Measurements from ENCODE around the gene PLXDC2.

Gene PLXDC2

DNA sequence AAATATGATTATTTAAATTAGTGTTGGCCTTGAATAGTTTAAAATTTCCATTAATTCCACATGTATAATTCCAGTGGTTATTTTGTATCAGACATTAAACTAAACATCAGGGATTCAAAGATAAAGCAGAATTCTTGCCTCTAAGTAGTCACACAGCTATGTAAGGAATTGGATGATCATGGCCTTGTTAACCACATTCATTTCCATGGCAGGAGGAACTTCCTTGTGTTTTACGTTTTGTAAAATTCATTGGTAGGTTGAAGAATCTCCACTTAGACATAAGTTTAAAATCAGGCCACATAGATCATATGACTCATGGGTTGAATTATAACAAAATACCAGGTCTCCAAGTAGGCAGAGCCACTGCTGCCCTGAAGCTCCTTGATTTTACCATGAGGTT is 289.7 kb downstream of the PLXDC2 start:
- Histone ChIP-seq H3K27me3 (ENCODE audit: insufficient read depth, low read length, poor library complexity) (no peaks in the 10 kb centered on the region), H2AK5ac (ENCODE audit: low read length) (no peak overlapping the region), H3K4me1 (ENCODE audit: control insufficient read depth, low read depth, low read length) (no peaks in the 10 kb centered on the region), H3K4ac (ENCODE audit: low read depth, low read length) (no peak overlapping the region), H3K27ac (ENCODE audit: low read depth, low read length) (no peak overlapping the region), H4K5ac (ENCODE audit: low read length) (no peak overlapping the region), H3K4me2 (ENCODE audit: low read length) (no peak overlapping the region), H2BK15ac (replicated peaks; ENCODE audit: low read depth) (no peak overlapping the region), H4K8ac (ENCODE audit: low read depth, low read length) (no peak overlapping the region), H3K36me3 (ENCODE audit: control insufficient read depth, insufficient read depth, low read length) (no peaks in the 10 kb centered on the region), H3K79me1 (ENCODE audit: low read length) (no peaks in the 10 kb centered on the region), H2BK5ac (ENCODE audit: low read length) (no peak overlapping the region), H2BK120ac (ENCODE audit: low read depth, low read length) (no peak overlapping the region), H3K56ac (ENCODE audit: low read length) (no peak overlapping the region), H3K79me2 (ENCODE audit: control insufficient read depth, insufficient read depth, low read length) (no peaks in the 10 kb centered on the region), H3K4me3 (ENCODE audit: low read length) (no peak overlapping the region), H3K18ac (ENCODE audit: low read length) (no peak overlapping the region), H3K9ac (ENCODE audit: low read length) (no peak overlapping the region), H3K23ac (ENCODE audit: low read length) (no peak overlapping the region)
- no CpG with 5 or more reads among the region's 1 CpG for WGBS (ENCODE audit: extremely low coverage, insufficient coverage, low lambda C conversion rate)
- DNase-seq: no peak

DNA sequence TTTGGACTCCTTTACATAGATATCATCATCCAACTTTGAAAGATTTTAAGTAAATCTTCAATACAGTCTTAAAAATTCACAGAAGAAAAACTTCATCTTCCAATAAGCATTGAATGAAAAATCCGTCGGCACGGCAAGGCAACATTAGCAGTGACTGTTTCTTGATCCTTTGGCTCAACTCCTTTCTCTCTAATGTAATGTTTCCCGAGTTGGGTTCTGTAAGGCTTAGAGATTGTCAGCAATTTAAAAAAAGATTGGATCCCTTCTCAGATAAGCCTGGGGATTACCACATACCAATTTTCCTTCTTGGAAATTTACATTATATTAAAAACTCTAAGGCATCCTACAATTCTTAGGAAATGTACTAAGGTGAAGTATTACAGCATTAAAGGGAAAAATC is 291.8 kb downstream of the PLXDC2 start:
- no peaks in the 10 kb centered on the region for H3K4me1 ChIP-seq (ENCODE audit: control insufficient read depth, low read depth, low read length)
- H3K18ac ChIP-seq (ENCODE audit: low read length): no peak overlapping the region
- H3K79me1 ChIP-seq (ENCODE audit: low read length): no peaks in the 10 kb centered on the region
- no peak overlapping the region for H3K4me3 ChIP-seq (ENCODE audit: low read length)
- H3K27ac ChIP-seq (ENCODE audit: low read depth, low read length): no peak overlapping the region
- no peak overlapping the region for H2AK5ac ChIP-seq (ENCODE audit: low read length)
- no peak overlapping the region for H2BK5ac ChIP-seq (ENCODE audit: low read length)
- no peak for DNase-seq
- no peak overlapping the region for H4K8ac ChIP-seq (ENCODE audit: low read depth, low read length)
- no peak overlapping the region for H2BK120ac ChIP-seq (ENCODE audit: low read depth, low read length)
- H2BK15ac ChIP-seq (replicated peaks; ENCODE audit: low read depth): no peak overlapping the region
- no peaks in the 10 kb centered on the region for H3K27me3 ChIP-seq (ENCODE audit: insufficient read depth, low read length, poor library complexity)
- no peak overlapping the region for H3K23ac ChIP-seq (ENCODE audit: low read length)
- no peak overlapping the region for H3K56ac ChIP-seq (ENCODE audit: low read length)
- no peak overlapping the region for H3K4me2 ChIP-seq (ENCODE audit: low read length)
- no peak overlapping the region for H4K5ac ChIP-seq (ENCODE audit: low read length)
- H3K36me3 ChIP-seq (ENCODE audit: control insufficient read depth, insufficient read depth, low read length): no peaks in the 10 kb centered on the region
- no CpG with 5 or more reads among the region's 4 CpGs for WGBS (ENCODE audit: extremely low coverage, insufficient coverage, low lambda C conversion rate)
- no peaks in the 10 kb centered on the region for H3K79me2 ChIP-seq (ENCODE audit: control insufficient read depth, insufficient read depth, low read length)
- no peak overlapping the region for H3K9ac ChIP-seq (ENCODE audit: low read length)
- H3K4ac ChIP-seq (ENCODE audit: low read depth, low read length): no peak overlapping the region

DNA sequence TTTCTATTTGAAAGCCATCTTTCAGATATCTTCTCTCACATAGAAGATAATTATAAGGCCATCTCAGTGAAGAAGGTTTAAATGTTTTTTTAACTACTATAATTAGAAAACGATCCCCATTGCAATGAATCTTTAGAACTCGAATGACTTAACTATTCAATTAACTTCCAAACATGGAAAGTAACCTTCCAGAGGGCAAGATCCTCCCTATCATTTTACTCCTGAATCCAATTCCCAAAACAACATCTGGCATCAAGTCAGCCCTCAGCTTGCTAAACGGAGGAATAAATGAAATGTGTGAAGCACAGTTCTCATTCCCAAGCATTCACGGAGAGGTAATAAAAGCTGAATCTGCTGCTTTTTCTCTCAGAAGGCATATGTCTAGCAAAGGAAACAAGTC is 293.4 kb downstream of the PLXDC2 start:
- H2BK15ac ChIP-seq (replicated peaks; ENCODE audit: low read depth): no peak overlapping the region
- no peaks in the 10 kb centered on the region for H3K36me3 ChIP-seq (ENCODE audit: control insufficient read depth, insufficient read depth, low read length)
- no peak overlapping the region for H3K4me2 ChIP-seq (ENCODE audit: low read length)
- DNase-seq: no peak
- H2AK5ac ChIP-seq (ENCODE audit: low read length): no peak overlapping the region
- H3K9ac ChIP-seq (ENCODE audit: low read length): no peak overlapping the region
- H3K79me2 ChIP-seq (ENCODE audit: control insufficient read depth, insufficient read depth, low read length): no peaks in the 10 kb centered on the region
- no peak overlapping the region for H4K5ac ChIP-seq (ENCODE audit: low read length)
- WGBS (ENCODE audit: extremely low coverage, insufficient coverage, low lambda C conversion rate): no CpG with 5 or more reads among the region's 4 CpGs
- no peaks in the 10 kb centered on the region for H3K4me1 ChIP-seq (ENCODE audit: control insufficient read depth, low read depth, low read length)
- H3K23ac ChIP-seq (ENCODE audit: low read length): no peak overlapping the region
- no peaks in the 10 kb centered on the region for H3K27me3 ChIP-seq (ENCODE audit: insufficient read depth, low read length, poor library complexity)
- no peak overlapping the region for H3K18ac ChIP-seq (ENCODE audit: low read length)
- no peak overlapping the region for H3K56ac ChIP-seq (ENCODE audit: low read length)
- no peak overlapping the region for H3K4ac ChIP-seq (ENCODE audit: low read depth, low read length)
- H3K79me1 ChIP-seq (ENCODE audit: low read length): no peaks in the 10 kb centered on the region
- H3K4me3 ChIP-seq (ENCODE audit: low read length): no peak overlapping the region
- H4K8ac ChIP-seq (ENCODE audit: low read depth, low read length): no peak overlapping the region
- no peak overlapping the region for H3K27ac ChIP-seq (ENCODE audit: low read depth, low read length)
- no peak overlapping the region for H2BK5ac ChIP-seq (ENCODE audit: low read length)
- no peak overlapping the region for H2BK120ac ChIP-seq (ENCODE audit: low read depth, low read length)

DNA sequence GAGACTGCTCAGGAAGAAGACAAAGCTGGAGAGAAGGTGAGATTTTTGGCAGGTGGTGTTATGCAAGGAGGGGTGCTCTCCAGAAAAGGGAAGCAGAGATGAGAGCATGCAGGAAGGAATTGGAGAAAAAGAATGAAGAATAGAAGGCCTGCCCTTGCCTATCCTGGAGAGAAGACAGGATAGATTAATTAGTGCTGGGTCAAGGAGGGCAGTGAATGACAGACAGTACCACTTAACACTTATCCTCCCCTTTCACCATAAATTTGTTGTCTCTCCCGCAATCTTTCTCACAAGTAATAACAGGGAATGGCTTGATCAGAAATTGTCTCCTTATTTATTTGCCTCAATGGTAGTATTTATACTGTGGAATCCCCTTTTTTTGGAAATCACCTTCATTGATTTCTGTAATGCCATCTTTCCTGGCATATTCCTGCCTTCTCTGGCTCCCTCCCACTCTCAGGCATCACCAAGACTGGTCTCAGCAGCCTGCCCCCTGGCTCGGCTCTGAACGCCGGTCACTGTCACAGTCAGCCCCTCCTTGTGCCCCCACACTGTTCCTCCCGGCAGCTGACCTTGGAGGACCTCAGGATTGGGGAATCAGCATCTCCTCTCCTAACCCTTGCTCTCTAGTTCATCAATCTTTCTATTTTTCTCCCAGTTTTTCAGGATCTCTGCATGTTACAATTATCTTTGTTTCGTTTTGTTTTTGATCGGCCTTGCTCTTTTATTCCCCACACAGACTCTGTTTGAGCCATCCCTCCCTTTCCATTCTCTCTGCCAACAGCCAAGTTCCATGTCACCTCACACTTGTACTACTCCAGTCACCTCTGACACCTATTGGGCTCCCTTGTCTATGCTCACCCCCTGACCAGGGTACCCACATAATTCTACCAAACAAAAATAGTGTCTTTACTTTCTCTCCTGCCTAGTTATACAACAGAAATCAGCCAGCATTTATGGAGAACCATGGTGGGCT is 294.2 kb downstream of the PLXDC2 start:
- DNase-seq: no peak
- no peak overlapping the region for H4K5ac ChIP-seq (ENCODE audit: low read length)
- no peak overlapping the region for H2BK15ac ChIP-seq (replicated peaks; ENCODE audit: low read depth)
- no peak overlapping the region for H4K8ac ChIP-seq (ENCODE audit: low read depth, low read length)
- H3K79me2 ChIP-seq (ENCODE audit: control insufficient read depth, insufficient read depth, low read length): no peaks in the 10 kb centered on the region
- H3K4me3 ChIP-seq (ENCODE audit: low read length): no peak overlapping the region
- H3K56ac ChIP-seq (ENCODE audit: low read length): no peak overlapping the region
- H3K4me1 ChIP-seq (ENCODE audit: control insufficient read depth, low read depth, low read length): no peaks in the 10 kb centered on the region
- no peaks in the 10 kb centered on the region for H3K79me1 ChIP-seq (ENCODE audit: low read length)
- no peak overlapping the region for H2BK5ac ChIP-seq (ENCODE audit: low read length)
- H2AK5ac ChIP-seq (ENCODE audit: low read length): no peak overlapping the region
- H3K36me3 ChIP-seq (ENCODE audit: control insufficient read depth, insufficient read depth, low read length): no peaks in the 10 kb centered on the region
- no peak overlapping the region for H2BK120ac ChIP-seq (ENCODE audit: low read depth, low read length)
- H3K23ac ChIP-seq (ENCODE audit: low read length): no peak overlapping the region
- H3K27ac ChIP-seq (ENCODE audit: low read depth, low read length): no peak overlapping the region
- no peak overlapping the region for H3K4ac ChIP-seq (ENCODE audit: low read depth, low read length)
- H3K18ac ChIP-seq (ENCODE audit: low read length): no peak overlapping the region
- no peak overlapping the region for H3K4me2 ChIP-seq (ENCODE audit: low read length)
- H3K9ac ChIP-seq (ENCODE audit: low read length): no peak overlapping the region
- WGBS (ENCODE audit: extremely low coverage, insufficient coverage, low lambda C conversion rate): no CpG with 5 or more reads among the region's 7 CpGs
- H3K27me3 ChIP-seq (ENCODE audit: insufficient read depth, low read length, poor library complexity): no peaks in the 10 kb centered on the region

DNA sequence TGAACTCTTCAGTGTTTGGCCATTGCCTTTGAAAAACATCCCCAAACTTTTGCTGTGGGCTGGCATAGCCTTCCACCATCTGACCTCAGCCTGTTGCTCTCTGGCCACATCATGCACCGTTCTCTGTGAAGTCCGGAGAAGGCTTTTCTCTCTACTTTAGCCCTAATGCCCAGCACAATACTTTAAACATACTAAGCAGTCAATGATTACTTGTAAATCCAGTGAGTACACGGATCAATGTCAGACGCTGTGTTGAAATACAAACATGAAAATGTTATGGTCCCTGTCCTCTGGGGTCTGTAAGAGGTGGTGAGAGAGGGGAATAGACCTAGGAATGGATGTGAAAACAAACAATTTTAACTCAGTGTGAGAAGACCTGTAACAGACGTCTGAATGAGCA is 297.9 kb downstream of the PLXDC2 start:
- Histone ChIP-seq H3K27ac (ENCODE audit: low read depth, low read length) (no peak overlapping the region), H2BK120ac (ENCODE audit: low read depth, low read length) (no peak overlapping the region), H4K5ac (ENCODE audit: low read length) (no peak overlapping the region), H3K4me2 (ENCODE audit: low read length) (no peak overlapping the region), H2AK5ac (ENCODE audit: low read length) (no peak overlapping the region), H2BK5ac (ENCODE audit: low read length) (no peak overlapping the region), H3K79me1 (ENCODE audit: low read length) (no peaks in the 10 kb centered on the region), H3K23ac (ENCODE audit: low read length) (no peak overlapping the region), H3K36me3 (ENCODE audit: control insufficient read depth, insufficient read depth, low read length) (no peaks in the 10 kb centered on the region), H3K4me3 (ENCODE audit: low read length) (no peak overlapping the region), H3K27me3 (ENCODE audit: insufficient read depth, low read length, poor library complexity) (no peaks in the 10 kb centered on the region), H4K8ac (ENCODE audit: low read depth, low read length) (no peak overlapping the region), H3K9ac (ENCODE audit: low read length) (no peak overlapping the region), H3K56ac (ENCODE audit: low read length) (no peak overlapping the region), H3K4ac (ENCODE audit: low read depth, low read length) (no peak overlapping the region), H3K18ac (ENCODE audit: low read length) (no peak overlapping the region), H2BK15ac (replicated peaks; ENCODE audit: low read depth) (no peak overlapping the region), H3K4me1 (ENCODE audit: control insufficient read depth, low read depth, low read length) (peaks cover 2% of the 10 kb centered on the region), H3K79me2 (ENCODE audit: control insufficient read depth, insufficient read depth, low read length) (no peaks in the 10 kb centered on the region)
- no CpG with 5 or more reads among the region's 5 CpGs for WGBS (ENCODE audit: extremely low coverage, insufficient coverage, low lambda C conversion rate)
- DNase-seq: no peak

DNA sequence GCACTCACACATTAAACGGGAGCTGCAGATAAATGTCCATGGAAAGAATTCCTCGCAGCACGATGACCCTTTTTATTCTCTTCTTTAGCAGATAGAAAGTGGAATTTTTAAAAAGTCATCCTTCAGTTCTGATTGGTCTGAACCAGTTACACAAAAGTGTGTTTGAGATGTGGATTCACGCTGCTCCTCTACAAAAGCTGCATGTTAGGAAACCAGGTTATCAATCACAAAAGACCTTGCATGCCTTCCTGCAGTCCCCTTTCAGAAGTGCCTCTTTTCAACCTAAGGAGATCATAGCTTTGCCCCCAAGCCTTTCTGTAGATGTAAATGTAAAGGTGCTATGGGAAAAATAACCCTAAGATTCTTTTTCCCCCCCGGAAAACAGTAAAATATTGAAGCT is 299.7 kb downstream of the PLXDC2 start:
- Histone ChIP-seq H2AK5ac (ENCODE audit: low read length) (no peak overlapping the region), H3K56ac (ENCODE audit: low read length) (no peak overlapping the region), H2BK15ac (replicated peaks; ENCODE audit: low read depth) (no peak overlapping the region), H3K4me3 (ENCODE audit: low read length) (no peak overlapping the region), H3K4me2 (ENCODE audit: low read length) (no peak overlapping the region), H4K8ac (ENCODE audit: low read depth, low read length) (no peak overlapping the region), H3K4me1 (ENCODE audit: control insufficient read depth, low read depth, low read length) (peaks cover 2% of the 10 kb centered on the region), H3K9ac (ENCODE audit: low read length) (no peak overlapping the region), H3K4ac (ENCODE audit: low read depth, low read length) (no peak overlapping the region), H3K27me3 (ENCODE audit: insufficient read depth, low read length, poor library complexity) (no peaks in the 10 kb centered on the region), H2BK120ac (ENCODE audit: low read depth, low read length) (no peak overlapping the region), H3K18ac (ENCODE audit: low read length) (no peak overlapping the region), H3K79me1 (ENCODE audit: low read length) (no peaks in the 10 kb centered on the region), H3K27ac (ENCODE audit: low read depth, low read length) (no peak overlapping the region), H2BK5ac (ENCODE audit: low read length) (no peak overlapping the region), H4K5ac (ENCODE audit: low read length) (no peak overlapping the region), H3K79me2 (ENCODE audit: control insufficient read depth, insufficient read depth, low read length) (no peaks in the 10 kb centered on the region), H3K23ac (ENCODE audit: low read length) (no peak overlapping the region), H3K36me3 (ENCODE audit: control insufficient read depth, insufficient read depth, low read length) (no peaks in the 10 kb centered on the region)
- DNase-seq: no peak
- WGBS (ENCODE audit: extremely low coverage, insufficient coverage, low lambda C conversion rate): no CpG with 5 or more reads among the region's 5 CpGs

Data from mesendoderm (in vitro differentiated cells).